ENCODE measurements around the gene RNF13. TPM values are rescaled to one million over a fixed set of nuclear protein-coding genes. Genes with fewer than 3 reads are reported as not detected.

Gene RNF13
- total RNA-seq, 2 donors from 2014 or later = 77.3 to 105 TPM

DNA sequence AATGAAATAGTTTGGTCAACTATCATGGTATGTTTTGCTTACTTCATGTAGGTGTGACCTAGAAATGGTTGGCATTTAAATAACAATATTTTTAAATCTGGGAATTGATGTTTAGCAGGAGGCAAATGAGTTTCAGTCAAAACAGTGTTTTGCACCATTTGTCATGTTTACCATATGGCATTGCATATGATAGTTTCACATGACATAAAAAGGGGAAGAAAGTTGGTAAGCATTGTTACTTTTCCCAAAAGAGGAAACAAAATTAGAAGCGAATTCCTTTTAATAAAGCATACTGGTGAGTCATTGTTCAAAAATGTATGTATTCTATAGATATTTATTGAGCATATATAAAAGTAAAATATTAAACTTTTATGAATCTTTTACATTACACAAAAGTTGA, 2.3 kb downstream of the RNF13 start:
- WGBS = 87% methylated on average over 1 of the region's 1 CpG
- H3K4me1 ChIP-seq (replicated peaks) = no peaks in the 10 kb centered on the region

DNA sequence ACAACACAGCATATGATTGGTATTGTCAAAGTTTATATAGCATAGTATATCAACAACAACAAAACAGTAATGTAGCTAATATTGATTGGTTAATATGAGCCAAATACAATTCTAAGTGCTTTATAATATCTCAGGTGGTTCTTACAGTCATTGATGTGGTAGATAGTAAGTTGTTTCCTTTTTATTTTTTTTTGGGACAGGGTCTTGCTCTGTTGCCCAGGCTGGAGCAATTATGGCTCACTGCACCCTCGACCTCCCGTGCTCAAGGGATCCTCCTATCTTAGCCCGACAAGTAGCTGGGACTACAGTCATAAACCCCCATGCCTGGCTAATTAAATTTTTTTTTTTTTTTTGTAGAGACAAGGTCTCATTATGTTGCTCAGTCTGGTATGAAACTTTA, 2.7 kb downstream of the RNF13 start:
- no peaks in the 10 kb centered on the region for H3K4me1 ChIP-seq (replicated peaks)
- H3K9me3 ChIP-seq = no peaks in the 10 kb centered on the region
- TF ChIP-seq POLR2A (IDR thresholded peaks at IDR 0.05) (no peak), POLR2AphosphoS5 (IDR thresholded peaks at IDR 0.05) (no peak)
- TF ChIP-seq, protein P1, sequence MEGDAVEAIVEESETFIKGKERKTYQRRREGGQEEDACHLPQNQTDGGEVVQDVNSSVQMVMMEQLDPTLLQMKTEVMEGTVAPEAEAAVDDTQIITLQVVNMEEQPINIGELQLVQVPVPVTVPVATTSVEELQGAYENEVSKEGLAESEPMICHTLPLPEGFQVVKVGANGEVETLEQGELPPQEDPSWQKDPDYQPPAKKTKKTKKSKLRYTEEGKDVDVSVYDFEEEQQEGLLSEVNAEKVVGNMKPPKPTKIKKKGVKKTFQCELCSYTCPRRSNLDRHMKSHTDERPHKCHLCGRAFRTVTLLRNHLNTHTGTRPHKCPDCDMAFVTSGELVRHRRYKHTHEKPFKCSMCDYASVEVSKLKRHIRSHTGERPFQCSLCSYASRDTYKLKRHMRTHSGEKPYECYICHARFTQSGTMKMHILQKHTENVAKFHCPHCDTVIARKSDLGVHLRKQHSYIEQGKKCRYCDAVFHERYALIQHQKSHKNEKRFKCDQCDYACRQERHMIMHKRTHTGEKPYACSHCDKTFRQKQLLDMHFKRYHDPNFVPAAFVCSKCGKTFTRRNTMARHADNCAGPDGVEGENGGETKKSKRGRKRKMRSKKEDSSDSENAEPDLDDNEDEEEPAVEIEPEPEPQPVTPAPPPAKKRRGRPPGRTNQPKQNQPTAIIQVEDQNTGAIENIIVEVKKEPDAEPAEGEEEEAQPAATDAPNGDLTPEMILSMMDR (IDR thresholded peaks at IDR 0.05) = no peak
- H3K27ac ChIP-seq = no peak overlapping the region
- H3K36me3 ChIP-seq = no peaks in the 10 kb centered on the region
- H3K4me3 ChIP-seq = no peak overlapping the region
- 88% methylated on average over 3 of the region's 3 CpGs for WGBS
- DNase-seq (ENCODE audit: low spot score) = no peak
- no peaks in the 10 kb centered on the region for H3K27me3 ChIP-seq (replicated peaks; ENCODE audit: insufficient read depth)
- intact Hi-C loops (cut with DNase I) = loop anchor here (5.0 to 10.0 kb wide), 2 partner anchors 157 to 161 kb away; partner anchors contain the start of genes PFN2 and WWTR1

More for the DNA sequence above, 2.3 kb downstream of the RNF13 start:
- intact Hi-C loops (cut with DNase I) = loop anchor here (5.0 to 10.0 kb wide), 2 partner anchors 157 to 161 kb away; partner anchors contain the start of genes PFN2 and WWTR1
- Histone ChIP-seq H3K4me3 (no peak overlapping the region), H3K36me3 (no peaks in the 10 kb centered on the region), H3K27me3 (replicated peaks; ENCODE audit: insufficient read depth) (no peaks in the 10 kb centered on the region), H3K27ac (no peak overlapping the region), H3K9me3 (no peaks in the 10 kb centered on the region)
- TF ChIP-seq, protein P1 (IDR thresholded peaks at IDR 0.05) = no peak
- no peak for TF ChIP-seq POLR2AphosphoS5 (IDR thresholded peaks at IDR 0.05)
- no peak for TF ChIP-seq POLR2A (IDR thresholded peaks at IDR 0.05)
- DNase-seq (ENCODE audit: low spot score) = no peak

DNA sequence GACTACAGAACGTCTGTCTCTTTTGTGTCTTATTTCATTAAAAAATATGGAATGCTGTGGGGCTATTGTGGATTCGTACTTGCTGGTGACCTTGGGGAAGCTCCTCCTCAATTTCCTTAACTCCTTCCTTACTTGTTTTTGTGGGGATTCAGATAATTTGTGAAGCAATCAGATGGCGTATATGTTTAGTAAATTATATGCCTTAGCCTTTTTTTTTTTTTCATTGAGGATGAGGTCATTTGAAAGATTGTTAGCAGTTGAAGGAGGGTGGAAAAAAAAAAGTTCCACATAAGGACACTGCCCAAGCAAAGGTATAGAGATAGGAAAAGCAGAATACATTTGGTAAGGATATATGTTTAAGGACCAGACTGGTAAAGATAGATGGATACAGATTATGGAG, 3.3 kb downstream of the RNF13 start:
- DNase-seq (ENCODE audit: low spot score) = no peak
- no peaks in the 10 kb centered on the region for H3K27me3 ChIP-seq (replicated peaks; ENCODE audit: insufficient read depth)
- 36% methylated on average over 3 of the region's 3 CpGs for WGBS
- H3K27ac ChIP-seq = no peak overlapping the region
- TF ChIP-seq, protein P1 (IDR thresholded peaks at IDR 0.05) = no peak
- TF ChIP-seq POLR2A (IDR thresholded peaks at IDR 0.05) (no peak), POLR2AphosphoS5 (IDR thresholded peaks at IDR 0.05) (no peak)
- intact Hi-C loops (cut with DNase I) = loop anchor here (5.0 to 10.0 kb wide), 2 partner anchors 156 to 162 kb away; partner anchors contain the start of genes PFN2 and WWTR1
- no peak overlapping the region for H3K4me3 ChIP-seq
- no peaks in the 10 kb centered on the region for H3K4me1 ChIP-seq (replicated peaks)
- no peaks in the 10 kb centered on the region for H3K36me3 ChIP-seq
- H3K9me3 ChIP-seq = no peaks in the 10 kb centered on the region

DNA sequence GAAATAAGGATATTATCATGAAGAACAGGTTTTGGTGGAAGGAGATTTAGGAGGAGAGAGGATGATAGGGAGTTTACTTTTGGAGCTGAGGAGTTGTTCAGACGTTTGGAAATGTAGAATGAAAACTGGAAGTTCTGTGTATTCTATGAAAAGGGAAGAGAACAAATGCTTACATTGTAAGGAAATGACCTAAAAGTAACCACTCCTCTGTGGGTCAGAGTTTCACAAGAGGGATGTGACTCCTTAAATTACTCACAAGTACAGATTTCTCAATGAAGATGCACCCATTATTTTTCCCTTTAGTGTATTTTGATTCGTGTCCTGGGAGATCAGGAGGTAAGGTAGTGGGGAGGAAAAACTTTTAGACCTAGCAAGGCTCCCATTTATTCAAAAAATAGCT, 4.0 kb downstream of the RNF13 start:
- no peaks in the 10 kb centered on the region for H3K4me1 ChIP-seq (replicated peaks)
- no peaks in the 10 kb centered on the region for H3K27me3 ChIP-seq (replicated peaks; ENCODE audit: insufficient read depth)
- TF ChIP-seq POLR2A (IDR thresholded peaks at IDR 0.05) (no peak), POLR2AphosphoS5 (IDR thresholded peaks at IDR 0.05) (no peak)
- TF ChIP-seq, protein P1 (IDR thresholded peaks at IDR 0.05) = no peak
- no peak overlapping the region for H3K4me3 ChIP-seq
- H3K36me3 ChIP-seq = no peaks in the 10 kb centered on the region
- H3K9me3 ChIP-seq = no peaks in the 10 kb centered on the region
- H3K27ac ChIP-seq = no peak overlapping the region
- intact Hi-C loops (cut with DNase I) = loop anchor here (5.0 to 10.0 kb wide), 2 partner anchors 155 to 162 kb away; partner anchors contain the start of genes PFN2 and WWTR1
- WGBS = 61% methylated on average over 2 of the region's 2 CpGs
- DNase-seq (ENCODE audit: low spot score) = no peak

DNA sequence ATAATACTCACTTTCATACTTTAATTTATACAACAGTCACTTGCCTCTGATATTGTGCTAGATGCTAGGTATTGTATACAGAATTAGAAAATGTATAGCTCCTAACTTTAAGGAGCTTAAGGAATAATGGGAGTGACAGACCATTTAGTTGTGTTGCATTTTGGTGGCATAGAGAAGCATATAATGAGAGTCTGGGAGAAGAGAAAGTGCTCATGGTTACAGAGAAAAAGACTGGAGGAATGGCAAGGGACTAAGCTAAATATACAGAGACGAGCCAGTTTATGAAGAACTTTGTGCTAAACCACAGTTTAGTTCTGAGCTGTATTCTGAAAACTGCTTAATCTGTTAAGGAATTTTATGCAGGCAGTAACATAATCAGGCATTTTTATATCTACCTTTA, 6.4 kb downstream of the RNF13 start:
- intact Hi-C loops (cut with DNase I) = loop anchor here (5.0 to 10.0 kb wide), 2 partner anchors 153 to 165 kb away; partner anchors contain the start of genes PFN2 and WWTR1

More for the DNA sequence above, 6.4 kb downstream of the RNF13 start:
- no peaks in the 10 kb centered on the region for H3K4me1 ChIP-seq (replicated peaks)
- H3K27ac ChIP-seq = no peak overlapping the region
- WGBS = 65% methylated on average over 1 of the region's 1 CpG
- no peaks in the 10 kb centered on the region for H3K9me3 ChIP-seq
- no peaks in the 10 kb centered on the region for H3K36me3 ChIP-seq
- no peak for DNase-seq (ENCODE audit: low spot score)
- TF ChIP-seq, protein P1 (IDR thresholded peaks at IDR 0.05) = no peak
- no peak overlapping the region for H3K4me3 ChIP-seq
- no peaks in the 10 kb centered on the region for H3K27me3 ChIP-seq (replicated peaks; ENCODE audit: insufficient read depth)

Data from prostate gland (tissue), 2 donors.